AG10803 (cell line): ENCODE results near the gene MUSTN1.

Experiments used
- DNase-seq: peaks from one replicate; pipeline ENCODE4 v3.0.0; 2010; ENCODE audit warnings: low read depth
- H3K4me3 ChIP-seq: 2 replicates; pipeline ENCODE4 v1.5.1; 2011; ENCODE audit warnings: mild to moderate bottlenecking, low read length, control low read depth
- CTCF ChIP-seq: conservative IDR thresholded peaks from 2 replicates; pipeline ENCODE4 v1.5.1; 2011; ENCODE audit warnings: mild to moderate bottlenecking, low read length, control low read depth, inconsistent platforms

Gene MUSTN1

GRCh38 chr3:52836986-52837385 is 2.2 kb upstream of the MUSTN1 start:
- H3K4me3 ChIP-seq = no peak overlapping the region
- DNase-seq = no peak
- no peak for TF ChIP-seq CTCF

- TF ChIP-seq CTCF = no peak
- H3K4me3 ChIP-seq = no peak overlapping the region
- DNase-seq = no peak
Measured at GRCh38 chr3:52836471-52836845, 1.6 kb upstream of the MUSTN1 start.

- H3K4me3 ChIP-seq = no peak overlapping the region
- TF ChIP-seq CTCF = no peak
- DNase-seq = no peak
Measured at GRCh38 chr3:52835766-52836470, 1.1 kb upstream of the MUSTN1 start.

GRCh38 chr3:52833202-52833601 is 1.6 kb downstream of the MUSTN1 start:
- TF ChIP-seq CTCF = no peak
- no peak overlapping the region for H3K4me3 ChIP-seq
- no peak for DNase-seq

GRCh38 chr3:52831500-52832301 is 3.1 kb downstream of the MUSTN1 start:
- no peak overlapping the region for H3K4me3 ChIP-seq
- no peak for TF ChIP-seq CTCF
- DNase-seq = peak; percentile 74

GRCh38 chr3:52830535-52831258 is 4.1 kb downstream of the MUSTN1 start, which contains the start of gene ITIH4:
ITIH4 (minus strand) TSS chr3:52830672; CDS start chr3:52830642, 30 bp downstream.
- H3K4me3 ChIP-seq = no peak within 1 kb of the TSS
- DNase-seq = no peak
- no peak for TF ChIP-seq CTCF
